Left ventricle myocardium inferior (tissue), 1 donor: ENCODE measurements around the gene MRPS2. TPM values are rescaled to one million over a fixed set of nuclear protein-coding genes. Genes with fewer than 3 reads are reported as not detected.
"Not testable (repeated sequence)": the region's sequence is repeated elsewhere in the genome, so short reads cannot be mapped to it uniquely, and the experiment has no call there.

Experiments used
- DNase-seq: peaks from one replicate; pipeline ENCODE4 v3.0.0-alpha.2; 2020
- H3K27ac ChIP-seq: fragments of 200-600 bp; replicated peaks from 2 replicates; pipeline ENCODE4 v1.8.0; 2021
- H3K27me3 ChIP-seq: fragments of 200-600 bp; 2 replicates; pipeline ENCODE4 v1.8.0; 2021; ENCODE audit warnings: low read depth
- H3K36me3 ChIP-seq: fragments of 200-600 bp; 2 replicates; pipeline ENCODE4 v1.8.0; 2021
- H3K4me1 ChIP-seq: fragments of 200-600 bp; 2 replicates; pipeline ENCODE4 v1.8.0; 2021
- H3K4me3 ChIP-seq: fragments of 200-600 bp; 2 replicates; pipeline ENCODE4 v1.8.0; 2021; ENCODE audit warnings: mild to moderate bottlenecking, moderate library complexity
- H3K9me3 ChIP-seq: fragments of 200-600 bp; replicated peaks from 2 replicates; pipeline ENCODE4 v1.8.0; 2021
- CTCF ChIP-seq: fragments of 200-600 bp; IDR thresholded peaks from 2 replicates; pipeline ENCODE4 v1.8.0; 2021; ENCODE audit warnings: antibody characterized with exemption, mild to moderate bottlenecking, borderline replicate concordance
- intact Hi-C: fragments of 100-400 bp; cut with micrococcal nuclease; formaldehyde crosslinking; loops from one replicate; pipeline ENCODE4 v1.11.0; 2022
- total RNA-seq: library from RNA; stranded (reverse); fragmentation: NEBNext Ultra II Directional; extraction: Animal tissue kit (Norgen Biotek cat#: 25700); gene quantifications from one replicate; pipeline ENCODE4 v1.2.1, GENCODE V29; 2021
- donor health status: DM: no; HTN: yes; CAD: no; lungs with severe emphysema.

The MRPS2 gene
- total RNA-seq, 1 donor from 2014 or later = 42.6 TPM

- intact Hi-C loops = no loop called here
- no peak for DNase-seq
- H3K9me3 ChIP-seq = no peaks in the 10 kb centered on the region
- H3K36me3 ChIP-seq = no peaks in the 10 kb centered on the region
- H3K4me1 ChIP-seq = no peaks in the 10 kb centered on the region
- peaks cover 67% of the 10 kb centered on the region for H3K27me3 ChIP-seq
- no peak overlapping the region for H3K4me3 ChIP-seq
- TF ChIP-seq CTCF = no peak
- no peak overlapping the region for H3K27ac ChIP-seq
Observed at GRCh38 chr9:135530146-135530545, 29.7 kb downstream of the MRPS2 start.

GRCh38 chr9:135531096-135531495 lies 30.6 kb downstream of the MRPS2 start:
- no peak for DNase-seq
- Histone ChIP-seq H3K4me3 (no peak overlapping the region), H3K36me3 (no peaks in the 10 kb centered on the region), H3K4me1 (no peaks in the 10 kb centered on the region), H3K27me3 (peaks cover 60% of the 10 kb centered on the region), H3K27ac (no peak overlapping the region), H3K9me3 (no peaks in the 10 kb centered on the region)
- no peak for TF ChIP-seq CTCF
- intact Hi-C loops = no loop called here

- H3K9me3 ChIP-seq = no peaks in the 10 kb centered on the region
- H3K36me3 ChIP-seq = no peaks in the 10 kb centered on the region
- intact Hi-C loops = no loop called here
- no peak overlapping the region for H3K4me3 ChIP-seq
- H3K27me3 ChIP-seq = peaks cover 44% of the 10 kb centered on the region
- no peak for DNase-seq
- H3K27ac ChIP-seq = no peak overlapping the region
- no peak for TF ChIP-seq CTCF
- H3K4me1 ChIP-seq = no peaks in the 10 kb centered on the region
Observed at GRCh38 chr9:135533113-135533512, 32.6 kb downstream of the MRPS2 start.

- H3K27me3 ChIP-seq = peaks cover 41% of the 10 kb centered on the region
- TF ChIP-seq CTCF = no peak
- H3K36me3 ChIP-seq = no peaks in the 10 kb centered on the region
- intact Hi-C loops = no loop called here
- no peak for DNase-seq
- no peak overlapping the region for H3K4me3 ChIP-seq
- no peak overlapping the region for H3K27ac ChIP-seq
- H3K4me1 ChIP-seq = no peaks in the 10 kb centered on the region
- H3K9me3 ChIP-seq = no peaks in the 10 kb centered on the region
Observed at GRCh38 chr9:135533674-135534073, 33.2 kb downstream of the MRPS2 start.

- not testable (repeated sequence) for DNase-seq
Observed at GRCh38 chr9:135534192-135534711, 33.8 kb downstream of the MRPS2 start.

GRCh38 chr9:135534826-135535225 lies 34.3 kb downstream of the MRPS2 start:
- peaks cover 51% of the 10 kb centered on the region for H3K27me3 ChIP-seq
- intact Hi-C loops = not testable (repeated sequence)

More at GRCh38 chr9:135534192-135534711, 33.8 kb downstream of the MRPS2 start:
- H3K9me3 ChIP-seq, H3K4me1 ChIP-seq, H3K4me3 ChIP-seq, H3K36me3 ChIP-seq, intact Hi-C loops, H3K27ac ChIP-seq: not testable (repeated sequence)
- H3K27me3 ChIP-seq = peaks cover 45% of the 10 kb centered on the region

GRCh38 chr9:135535631-135536030 lies 35.1 kb downstream of the MRPS2 start:
- DNase-seq, H3K36me3 ChIP-seq, H3K9me3 ChIP-seq, H3K27ac ChIP-seq, H3K4me3 ChIP-seq, intact Hi-C loops, H3K4me1 ChIP-seq: not testable (repeated sequence)
- H3K27me3 ChIP-seq = peaks cover 45% of the 10 kb centered on the region

More at GRCh38 chr9:135534826-135535225, 34.3 kb downstream of the MRPS2 start:
- not testable (repeated sequence) for H3K4me1 ChIP-seq, H3K36me3 ChIP-seq, H3K4me3 ChIP-seq, DNase-seq, H3K27ac ChIP-seq, H3K9me3 ChIP-seq
